ENCODE results near the gene SGMS1.
"Not testable (repeated sequence)": the region's sequence is repeated elsewhere in the genome, so short reads cannot be mapped to it uniquely, and the experiment has no call there.

The SGMS1 gene

DNA sequence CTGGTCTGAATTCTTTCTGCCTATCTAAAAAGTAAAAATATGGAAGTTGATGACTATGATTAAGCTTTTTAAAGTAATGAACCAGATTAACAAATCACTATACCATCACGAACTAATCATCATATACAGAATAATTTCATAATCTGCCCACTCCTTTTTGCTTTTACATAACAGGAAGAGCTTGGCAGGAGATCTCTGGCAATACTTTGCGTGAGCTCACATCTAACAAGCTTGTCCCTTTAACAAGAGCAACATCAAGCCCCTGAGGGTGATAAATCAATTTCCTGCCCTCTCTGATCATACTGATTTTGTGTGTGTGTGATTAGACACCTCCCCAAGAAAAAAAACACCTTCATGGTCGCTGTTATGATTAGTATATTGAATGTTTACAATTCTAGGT, 228.9 kb downstream of the SGMS1 start:
- Histone ChIP-seq H3K4me3 (no peak overlapping the region), H3K27ac (peak overlapping the region in 15 of 21 experiments; percentile 29 to 77 (median 59))

DNA sequence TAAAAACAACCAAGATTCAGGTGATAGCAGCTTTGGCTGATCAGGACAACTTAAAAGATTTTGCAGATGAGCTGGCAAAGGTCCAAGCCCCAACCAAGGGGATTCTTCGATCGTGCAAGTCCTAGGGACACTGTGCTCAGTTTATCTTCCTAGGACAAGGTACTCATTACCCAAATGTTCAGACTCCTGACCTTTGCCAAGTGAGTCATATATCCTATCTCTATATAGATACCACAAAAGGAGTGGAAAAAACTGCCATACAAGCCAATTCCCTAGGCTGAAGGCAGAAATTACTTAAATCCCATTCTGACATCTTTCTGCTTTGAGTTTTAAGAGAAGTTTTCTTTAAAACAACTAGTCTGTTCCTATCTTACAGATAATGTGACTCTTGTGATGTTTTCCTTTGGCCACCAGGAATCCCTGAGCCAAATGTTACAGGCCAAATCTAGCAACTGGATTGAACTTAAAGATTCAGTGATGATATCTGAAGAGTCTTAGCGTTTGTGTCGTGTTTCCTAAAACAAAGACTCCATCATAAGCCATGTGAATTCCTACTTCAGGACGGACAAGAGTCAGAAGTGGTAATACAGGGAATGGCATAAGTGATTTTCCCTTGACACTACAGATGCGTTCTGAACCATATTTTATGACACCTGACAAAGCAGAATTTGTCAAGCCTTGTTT, 229.8 kb downstream of the SGMS1 start:
- no peak overlapping the region for H3K4me3 ChIP-seq
- H3K27ac ChIP-seq = peak overlapping the region in 10 of 21 experiments; percentile 6 to 77 (median 50)

DNA sequence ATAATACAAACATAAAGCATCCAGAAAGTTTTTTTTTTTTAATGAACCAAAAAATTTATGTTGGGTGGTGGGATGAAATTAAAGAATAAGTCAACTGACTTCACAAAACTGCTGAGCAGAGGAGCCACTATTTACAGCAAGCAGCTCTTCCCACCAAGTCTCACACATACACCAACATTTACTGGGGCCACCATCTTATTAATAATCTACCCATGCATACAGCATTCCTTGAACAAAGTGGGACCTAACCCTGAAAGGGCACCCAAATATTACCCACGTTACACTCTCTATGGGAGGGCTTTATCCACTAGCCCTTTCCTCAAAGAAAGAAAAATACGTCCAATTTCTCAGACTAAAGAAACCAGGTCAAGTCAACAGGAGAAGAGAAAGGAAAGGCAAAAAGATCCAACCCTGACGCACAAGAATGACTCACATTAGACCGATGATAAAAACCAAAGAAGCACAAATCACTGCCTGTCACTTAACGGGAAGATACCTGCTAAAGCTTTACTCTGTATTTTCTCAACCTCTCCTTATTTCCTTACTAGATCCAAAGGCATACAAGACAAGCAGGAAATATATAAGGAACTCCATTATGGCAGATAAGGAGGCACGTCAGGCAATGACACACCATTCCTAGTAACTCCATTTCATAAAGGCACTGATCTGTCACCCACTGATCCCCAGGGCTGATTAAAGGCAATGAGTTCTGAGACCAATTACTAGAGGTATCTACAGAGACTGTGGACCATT, 230.6 kb downstream of the SGMS1 start:
- no peak overlapping the region for H3K4me3 ChIP-seq
- H3K27ac ChIP-seq = peak overlapping the region in 6 of 21 experiments; percentile 6 to 71 (median 50)

DNA sequence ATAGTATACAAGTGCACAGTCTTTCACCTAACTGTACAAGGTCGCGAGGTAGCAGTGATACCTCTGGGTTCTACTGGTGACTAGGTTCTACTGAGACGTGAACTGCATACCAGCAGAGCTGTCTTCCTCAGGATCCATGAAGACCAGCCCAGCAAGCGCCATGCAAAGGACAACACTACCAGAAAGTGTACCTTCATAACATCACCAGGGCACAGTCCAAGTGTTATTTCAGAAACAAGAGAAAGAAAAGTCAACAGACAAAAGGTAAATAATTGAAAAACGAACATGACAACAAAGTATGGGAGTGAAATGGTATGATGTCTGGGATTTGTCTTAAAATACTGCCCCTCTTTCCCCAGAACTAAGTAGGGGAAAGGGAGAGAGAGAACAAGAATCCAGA, 231.3 kb downstream of the SGMS1 start:
- no peak overlapping the region for H3K4me3 ChIP-seq
- no peak overlapping the region for H3K27ac ChIP-seq

DNA sequence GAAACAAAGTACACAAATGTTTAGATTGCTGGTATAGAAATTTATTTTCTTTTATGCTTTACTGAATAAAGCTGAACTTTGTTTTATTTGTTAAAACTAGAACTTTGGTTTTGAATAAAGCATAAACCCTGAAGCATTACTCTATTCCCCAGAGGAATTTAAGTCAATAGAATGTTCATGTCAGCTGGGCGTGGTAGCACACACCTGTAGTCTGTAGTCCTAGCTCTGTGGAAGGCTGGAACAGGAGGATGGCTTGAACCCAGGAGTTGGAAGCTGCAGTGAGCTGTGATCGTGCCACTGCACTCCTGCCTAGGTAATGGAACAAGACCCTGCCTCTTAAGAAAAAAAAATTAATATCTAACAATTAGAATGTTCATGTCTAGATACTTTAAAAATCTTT, 233.5 kb downstream of the SGMS1 start:
- Histone ChIP-seq H3K4me3 (no peak overlapping the region), H3K27ac (no peak overlapping the region)

DNA sequence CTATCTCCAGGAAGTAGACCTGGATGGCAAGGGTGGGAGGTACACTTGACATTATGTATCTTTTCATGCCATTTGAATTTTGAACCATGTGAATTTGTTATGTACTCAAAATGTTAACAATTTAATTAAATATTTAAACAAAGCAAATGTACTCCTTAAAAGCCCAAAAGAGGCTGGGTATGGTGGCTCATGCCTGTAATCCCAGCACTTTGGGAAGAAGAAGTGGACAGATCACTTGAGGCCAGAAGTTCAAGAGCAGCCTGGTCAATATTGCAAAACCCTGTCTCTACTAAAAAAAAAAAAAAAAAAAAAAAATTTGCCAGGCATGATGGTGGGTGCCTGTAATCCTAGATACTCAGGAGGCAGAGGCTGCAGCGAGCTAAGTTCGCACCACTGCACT, 235.6 kb downstream of the SGMS1 start:
- Histone ChIP-seq H3K4me3 (no peak overlapping the region), H3K27ac (no peak overlapping the region)

DNA sequence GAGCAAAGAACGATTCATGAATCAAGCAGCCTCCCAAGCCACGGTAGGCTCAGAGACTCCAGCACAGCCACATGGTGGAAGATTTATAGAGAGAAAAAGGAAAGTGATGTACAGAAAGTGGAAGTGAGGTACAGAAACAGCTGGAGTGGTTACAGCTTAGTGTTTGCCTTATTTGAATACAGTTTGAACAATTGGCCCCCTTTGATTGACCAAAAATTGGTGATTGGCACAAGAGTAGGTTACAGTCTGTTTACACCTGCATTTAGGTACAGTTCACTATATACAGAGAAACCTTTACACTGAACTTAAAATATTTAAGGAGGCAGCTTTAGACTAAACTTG, 236.1 kb downstream of the SGMS1 start:
- Histone ChIP-seq H3K27ac (no peak overlapping the region), H3K4me3 (no peak overlapping the region)

DNA sequence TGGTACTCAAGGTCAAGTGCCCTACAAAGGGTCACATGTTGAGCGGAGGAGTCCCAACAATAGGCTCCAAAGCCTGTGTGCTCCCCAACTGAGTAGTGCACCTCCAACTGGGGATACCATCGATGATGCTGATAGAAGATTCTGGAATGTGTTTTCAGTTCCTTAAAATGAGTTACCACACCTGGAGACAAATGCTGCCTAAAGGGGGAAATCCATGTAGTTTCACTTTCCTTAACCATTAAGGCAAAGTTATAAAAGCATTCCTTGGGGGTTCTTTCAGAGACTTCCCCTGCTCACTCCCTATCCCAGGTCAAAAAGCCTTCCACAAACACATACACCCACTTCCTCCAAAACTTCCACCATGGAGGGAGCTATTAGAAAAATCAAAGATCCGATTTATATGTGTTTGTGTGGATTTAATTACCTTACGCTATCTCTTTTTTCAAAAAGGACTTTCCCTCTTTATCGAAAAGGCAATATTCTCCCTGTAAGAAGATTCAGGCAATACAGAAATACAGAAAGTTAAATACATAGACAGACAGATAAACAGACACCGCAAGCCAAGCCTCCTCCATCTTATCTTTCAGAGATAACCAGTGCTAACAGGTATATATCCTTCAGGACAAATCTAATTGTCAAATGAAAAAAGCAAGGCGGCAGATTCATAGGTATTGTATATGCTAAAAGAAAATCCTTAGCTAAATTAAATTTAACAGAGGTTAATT, 236.6 kb downstream of the SGMS1 start:
- Histone ChIP-seq H3K4me3 (no peak overlapping the region), H3K27ac (peak overlapping the region in 1 of 21 experiments; percentile 3)

DNA sequence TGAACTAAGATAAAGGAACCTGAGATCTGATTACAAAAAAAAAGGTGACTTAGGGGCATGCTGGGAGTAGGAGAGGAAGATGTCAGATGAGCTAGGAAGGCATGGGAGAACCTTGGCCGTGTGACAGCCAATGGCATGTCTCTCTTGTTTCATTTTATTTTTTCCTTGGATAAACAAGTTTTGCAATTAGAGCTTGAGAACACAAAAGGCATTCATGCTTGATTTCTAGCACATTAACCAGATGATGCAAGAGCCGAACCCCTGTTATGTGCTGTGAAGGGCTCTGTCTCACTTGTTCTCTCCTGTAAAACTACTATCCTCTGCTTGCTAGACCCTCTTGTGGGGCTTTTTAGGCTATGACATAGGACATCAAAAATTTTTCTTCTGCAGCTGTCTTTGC, 238.1 kb downstream of the SGMS1 start:
- H3K27ac ChIP-seq = peak overlapping the region in 1 of 21 experiments; percentile 3
- H3K4me3 ChIP-seq = no peak overlapping the region

DNA sequence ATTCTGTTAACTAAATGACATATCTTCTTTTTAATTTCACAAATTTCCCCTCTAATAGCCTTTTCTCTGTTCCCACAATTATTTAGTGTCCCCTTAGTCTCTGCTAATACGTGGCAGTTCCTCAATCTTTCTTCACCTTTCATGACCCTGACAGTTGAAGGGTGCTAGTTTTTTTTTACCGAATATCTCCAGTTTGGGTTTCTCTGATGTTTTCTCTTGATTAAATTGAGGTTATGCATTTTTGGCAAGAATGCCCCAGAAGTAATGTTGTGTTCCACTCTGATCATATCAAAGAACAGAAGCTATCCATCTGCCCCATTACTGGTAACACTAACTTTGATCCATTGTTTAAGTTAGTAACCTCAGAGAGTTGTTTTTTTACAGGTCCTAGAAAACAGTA, 238.9 kb downstream of the SGMS1 start:
- no peak overlapping the region for H3K4me3 ChIP-seq
- peak overlapping the region in 3 of 21 experiments; percentile 43 to 69 (median 48) for H3K27ac ChIP-seq

DNA sequence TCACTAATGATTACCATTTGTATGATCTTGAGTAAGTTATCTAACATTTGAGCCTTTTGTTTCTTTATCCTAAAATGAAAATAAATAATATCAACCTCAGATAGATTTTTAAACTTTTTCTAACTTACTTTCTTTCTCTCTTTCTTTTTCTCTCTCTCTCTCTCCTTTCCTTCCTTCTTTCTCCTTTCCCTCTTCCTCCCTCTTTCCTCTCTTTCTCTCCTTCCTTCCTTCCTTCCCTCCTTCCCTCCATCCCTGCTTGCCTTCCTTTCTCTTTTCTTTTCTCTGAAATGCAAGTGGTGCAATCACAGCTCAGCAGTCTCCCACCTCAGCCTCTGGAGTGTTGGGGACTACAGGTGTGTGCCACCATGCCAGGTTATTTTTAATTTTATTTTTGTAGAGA, 239.5 kb downstream of the SGMS1 start:
- H3K27ac ChIP-seq = peak overlapping the region in 4 of 21 experiments; percentile 31 to 69 (median 46)
- no peak overlapping the region for H3K4me3 ChIP-seq

DNA sequence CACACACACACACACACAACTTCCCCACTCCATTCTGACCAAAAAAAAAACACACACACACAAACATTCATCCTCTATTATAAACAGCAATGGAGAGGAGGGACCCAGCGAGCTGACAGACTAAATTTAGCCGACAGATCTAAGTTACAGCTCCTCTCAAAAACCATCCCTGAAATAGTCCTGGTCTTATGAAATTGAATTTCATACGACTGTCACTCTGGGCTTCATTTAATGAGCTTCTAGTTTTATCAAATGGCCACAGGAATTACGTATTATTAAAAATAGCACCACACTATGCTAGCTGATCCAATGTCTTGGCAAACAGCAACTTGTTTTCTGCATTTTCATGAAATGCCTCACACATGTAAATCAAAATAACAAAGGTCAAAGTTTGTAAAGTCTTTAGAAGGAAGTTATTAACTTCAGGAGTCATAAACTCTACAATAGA, 241.2 kb downstream of the SGMS1 start:
- Histone ChIP-seq H3K27ac (no peak overlapping the region), H3K4me3 (no peak overlapping the region)

DNA sequence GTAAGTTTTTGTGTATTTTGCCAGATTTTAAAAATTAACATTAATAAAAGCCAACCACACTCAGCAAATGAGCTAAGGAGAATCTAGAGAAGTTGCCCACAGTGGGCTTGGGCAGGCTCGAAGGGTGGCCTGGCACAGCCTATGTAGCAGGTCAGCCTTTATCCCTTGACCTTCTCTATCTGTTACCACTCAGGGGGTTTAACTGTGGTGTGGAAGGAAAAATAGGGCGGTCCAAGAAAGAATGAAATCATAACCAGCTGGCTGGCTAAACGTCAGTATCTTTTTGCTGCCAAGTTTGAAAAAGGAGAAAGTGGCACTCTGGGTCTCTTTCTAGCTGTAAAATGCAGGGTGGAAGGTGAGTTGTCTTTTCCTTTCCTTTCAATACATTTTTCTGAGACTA, 242.1 kb downstream of the SGMS1 start:
- Histone ChIP-seq H3K4me3 (no peak overlapping the region), H3K27ac (peak overlapping the region in 2 of 21 experiments; percentile 11 to 51)

DNA sequence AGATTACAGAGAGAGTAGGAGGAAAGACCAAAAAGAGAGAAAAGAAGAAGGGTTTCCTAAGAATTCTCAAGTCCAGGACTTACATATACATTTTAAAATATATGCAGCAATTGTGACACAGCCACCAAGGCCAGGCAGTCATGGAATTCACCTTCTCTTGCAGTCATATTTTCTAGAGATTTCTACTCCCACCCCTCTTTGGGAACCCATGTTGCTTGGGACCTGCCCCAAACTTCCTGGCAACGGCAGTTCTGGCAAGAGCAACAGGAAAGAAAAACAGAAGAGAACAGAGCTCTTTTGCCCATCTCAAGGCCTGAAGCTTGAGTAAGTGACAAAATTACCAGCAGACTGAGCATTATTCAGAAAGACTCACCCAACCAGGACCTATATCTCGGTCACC, 244.1 kb downstream of the SGMS1 start:
- no peak overlapping the region for H3K4me3 ChIP-seq
- H3K27ac ChIP-seq = peak overlapping the region in 3 of 21 experiments; percentile 8 to 45 (median 15)

DNA sequence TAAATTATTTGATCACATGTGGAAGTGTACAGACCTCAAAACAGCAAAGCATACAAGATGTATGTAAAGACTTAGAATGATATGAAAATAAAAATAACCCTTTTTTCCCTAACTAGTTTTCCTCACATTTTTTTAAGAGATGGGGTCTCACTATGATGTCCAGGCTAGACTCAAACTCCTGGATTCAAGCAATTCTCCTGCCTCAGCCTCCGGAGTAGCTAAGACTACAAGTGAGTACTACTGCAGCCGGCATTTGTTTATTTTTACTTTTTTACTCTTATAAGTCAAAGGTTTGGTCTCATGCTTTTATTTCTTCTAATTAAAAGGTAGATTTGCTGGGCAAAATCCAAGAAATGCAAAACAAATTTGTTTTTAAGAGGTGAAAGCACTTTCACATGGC, 248.0 kb downstream of the SGMS1 start:
- H3K27ac ChIP-seq = peak overlapping the region in 11 of 21 experiments; percentile 2 to 71 (median 42)
- H3K4me3 ChIP-seq = no peak overlapping the region

DNA sequence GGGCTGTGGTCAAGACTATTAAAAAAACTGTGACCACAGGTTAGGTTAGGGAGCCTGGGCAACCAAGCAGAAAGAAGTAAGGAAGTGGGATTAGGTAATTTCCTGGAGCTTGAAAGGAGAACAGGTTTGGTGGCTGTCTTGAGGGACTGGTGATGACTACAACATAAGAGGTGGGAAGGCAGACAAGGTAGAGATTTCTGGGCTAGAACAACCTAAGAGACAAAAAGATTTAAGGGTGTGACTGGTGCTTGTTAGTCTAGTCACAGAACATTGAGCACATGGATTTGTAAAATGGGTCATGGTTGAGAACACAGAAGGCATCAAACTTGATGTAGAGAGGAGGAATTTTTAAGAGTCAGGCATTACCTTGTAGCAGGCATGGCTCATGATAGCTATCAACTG, 248.7 kb downstream of the SGMS1 start:
- H3K27ac ChIP-seq = peak overlapping the region in 15 of 21 experiments; percentile 0 to 71 (median 38)
- no peak overlapping the region for H3K4me3 ChIP-seq

DNA sequence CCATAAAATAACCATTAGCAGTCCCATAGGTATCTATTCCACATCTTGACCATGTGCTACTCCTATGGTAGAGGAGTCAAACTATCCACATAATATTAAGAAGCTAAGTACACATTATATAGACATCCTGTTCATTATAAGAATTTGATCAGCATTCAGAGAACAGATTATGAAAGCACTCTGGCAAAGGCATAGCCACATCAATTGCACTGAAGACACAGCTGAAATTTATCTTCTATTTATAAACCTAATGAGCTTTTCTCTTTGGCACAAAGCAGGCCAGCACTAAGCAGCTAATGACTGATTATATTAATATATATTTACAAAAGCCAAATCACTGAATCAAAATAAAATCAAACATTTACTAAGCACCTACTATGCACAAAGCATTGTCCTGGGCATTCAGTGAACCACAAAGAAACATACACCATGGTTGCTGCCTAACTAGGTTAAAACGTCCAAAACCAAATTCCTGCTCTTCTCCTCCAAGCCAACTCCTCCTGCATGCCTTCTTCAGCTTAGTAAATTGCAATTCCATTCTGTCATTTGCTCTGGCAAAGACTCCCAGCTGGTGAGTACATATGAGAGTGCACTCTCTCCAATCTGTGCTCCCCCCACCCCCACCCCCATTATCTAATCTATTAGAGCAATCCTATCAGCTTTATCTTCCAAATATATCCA, 249.8 kb downstream of the SGMS1 start:
- peak overlapping the region in 11 of 21 experiments; percentile 0 to 66 (median 38) for H3K27ac ChIP-seq
- no peak overlapping the region for H3K4me3 ChIP-seq

DNA sequence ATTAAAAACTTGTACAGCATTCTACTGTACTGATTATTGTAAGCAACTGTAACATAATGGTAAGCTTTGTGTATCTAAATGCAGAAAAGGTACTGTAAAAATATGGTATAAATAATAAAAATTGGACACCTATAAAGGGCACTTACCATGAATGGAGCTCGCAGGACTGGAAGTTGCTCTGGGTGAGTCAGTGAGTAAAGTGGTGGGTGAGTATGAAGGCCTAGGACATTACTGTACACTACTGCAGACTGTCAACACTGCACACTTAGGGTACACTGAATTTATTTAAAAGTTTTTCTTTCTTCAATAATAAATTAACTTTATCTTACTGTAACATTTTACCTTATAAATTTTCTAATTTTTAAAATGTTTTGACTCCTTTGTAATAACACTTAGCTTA, 253.8 kb downstream of the SGMS1 start:
- Histone ChIP-seq H3K4me3 (no peak overlapping the region), H3K27ac (no peak overlapping the region)

DNA sequence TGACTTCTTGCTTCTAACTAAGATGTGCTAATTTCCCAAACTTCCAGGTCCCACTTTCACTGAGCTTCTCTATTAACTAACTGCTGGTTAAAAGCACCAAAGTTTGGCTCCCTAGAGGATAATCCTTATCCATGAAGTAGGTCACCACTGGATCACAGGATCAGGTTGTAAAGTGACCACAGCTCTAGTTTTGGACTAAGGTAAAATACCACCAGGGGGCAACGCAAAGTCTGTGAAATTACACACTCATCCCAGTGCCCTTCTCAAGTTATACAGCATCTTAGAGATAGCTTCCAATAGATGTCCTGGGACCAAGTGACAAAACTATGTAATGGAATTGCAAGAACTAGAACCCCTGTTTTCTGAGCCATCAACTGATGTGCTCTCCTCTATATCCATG, 256.0 kb downstream of the SGMS1 start:
- Histone ChIP-seq H3K27ac (no peak overlapping the region), H3K4me3 (no peak overlapping the region)

DNA sequence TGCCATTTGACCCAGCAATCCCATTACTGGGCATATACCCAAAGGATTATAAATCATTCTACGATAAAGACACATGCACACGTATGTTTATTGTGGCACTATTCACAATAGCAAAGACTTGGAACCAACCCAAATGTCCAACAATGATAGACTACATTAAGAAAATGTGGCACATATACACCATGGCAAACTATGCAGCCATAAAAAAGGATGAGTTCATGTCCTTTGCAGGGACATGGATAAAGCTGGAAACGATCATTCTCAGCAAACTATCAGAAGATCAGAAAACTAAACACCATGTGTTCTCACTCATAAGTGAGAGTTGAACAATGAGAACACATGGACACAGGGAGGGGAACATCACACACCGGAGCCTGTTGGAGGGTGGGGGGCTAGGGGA, 257.3 kb downstream of the SGMS1 start:
- not testable (repeated sequence) for H3K27ac ChIP-seq, H3K4me3 ChIP-seq

Measured in skin epidermis (tissue), 12 donors.